Measurements from ENCODE around the gene DGKE. TPM values are rescaled to one million over a fixed set of nuclear protein-coding genes. Genes with fewer than 3 reads are reported as not detected.

DGKE gene
- total RNA-seq, 1 experiment from 2014 or later, result 19.1 TPM

- no peak for ATAC-seq
- in situ Hi-C loops (cut with HindIII; ENCODE audit: low pct_unique_long_range_greater_than_20kb, low sequenced_read_pairs) (no loop called here), intact Hi-C loops (cut with micrococcal nuclease; ENCODE audit: unreplicated experiment) (no loop called here)
- Histone ChIP-seq H3K27me3 (ENCODE audit: control insufficient read depth, insufficient read depth, low read length) (no peaks in the 10 kb centered on the region), H3K4me1 (ENCODE audit: control insufficient read depth, insufficient read depth, low read length) (no peaks in the 10 kb centered on the region), H3K4me3 (ENCODE audit: low read depth in 2 of 2, low read length in 2 of 2) (no peak overlapping the region), H3K9me3 (ENCODE audit: control insufficient read depth, insufficient read depth, low read depth, low read length) (no peaks in the 10 kb centered on the region), H3K36me3 (ENCODE audit: control insufficient read depth, insufficient read depth, low read length) (no peaks in the 10 kb centered on the region), H3K27ac (ENCODE audit: low read length) (no peak overlapping the region)
- no peak for DNase-seq (ENCODE audit: low read depth, low spot score)
- BruUV-seq (replicated peaks), result no TSS peak
- TF ChIP-seq REST (IDR thresholded peaks at IDR 0.05; ENCODE audit: insufficient read depth in 1 of 2, low read depth in 2 of 2, low read length in 1 of 2) (no peak), POLR2AphosphoS5 (IDR thresholded peaks at IDR 0.05; ENCODE audit: low read depth, low read length) (no peak), TCF7L2 (IDR thresholded peaks at IDR 0.05; ENCODE audit: low read depth, low read length) (no peak)
- TF ChIP-seq, protein P1, sequence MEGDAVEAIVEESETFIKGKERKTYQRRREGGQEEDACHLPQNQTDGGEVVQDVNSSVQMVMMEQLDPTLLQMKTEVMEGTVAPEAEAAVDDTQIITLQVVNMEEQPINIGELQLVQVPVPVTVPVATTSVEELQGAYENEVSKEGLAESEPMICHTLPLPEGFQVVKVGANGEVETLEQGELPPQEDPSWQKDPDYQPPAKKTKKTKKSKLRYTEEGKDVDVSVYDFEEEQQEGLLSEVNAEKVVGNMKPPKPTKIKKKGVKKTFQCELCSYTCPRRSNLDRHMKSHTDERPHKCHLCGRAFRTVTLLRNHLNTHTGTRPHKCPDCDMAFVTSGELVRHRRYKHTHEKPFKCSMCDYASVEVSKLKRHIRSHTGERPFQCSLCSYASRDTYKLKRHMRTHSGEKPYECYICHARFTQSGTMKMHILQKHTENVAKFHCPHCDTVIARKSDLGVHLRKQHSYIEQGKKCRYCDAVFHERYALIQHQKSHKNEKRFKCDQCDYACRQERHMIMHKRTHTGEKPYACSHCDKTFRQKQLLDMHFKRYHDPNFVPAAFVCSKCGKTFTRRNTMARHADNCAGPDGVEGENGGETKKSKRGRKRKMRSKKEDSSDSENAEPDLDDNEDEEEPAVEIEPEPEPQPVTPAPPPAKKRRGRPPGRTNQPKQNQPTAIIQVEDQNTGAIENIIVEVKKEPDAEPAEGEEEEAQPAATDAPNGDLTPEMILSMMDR (IDR thresholded peaks at IDR 0.05), result no peak
- ChIA-PET CTCF (no interaction called here), POLR2A (no interaction called here)
These were observed 23.6 kb upstream of the DGKE start for GRCh38 chr17:56810343-56810742.

GRCh38 chr17:56810891-56811775 is 22.8 kb upstream of the DGKE start:
- no peak overlapping the region for H3K27ac ChIP-seq (ENCODE audit: low read length)
- DNase-seq (ENCODE audit: low read depth, low spot score), result no peak
- H3K36me3 ChIP-seq (ENCODE audit: control insufficient read depth, insufficient read depth, low read length), result no peaks in the 10 kb centered on the region
- TF ChIP-seq, protein P1 (IDR thresholded peaks at IDR 0.05), result no peak
- no peak for TF ChIP-seq TCF7L2 (IDR thresholded peaks at IDR 0.05; ENCODE audit: low read depth, low read length)
- no peak for TF ChIP-seq POLR2AphosphoS5 (IDR thresholded peaks at IDR 0.05; ENCODE audit: low read depth, low read length)
- TF ChIP-seq REST (IDR thresholded peaks at IDR 0.05; ENCODE audit: insufficient read depth in 1 of 2, low read depth in 2 of 2, low read length in 1 of 2), result no peak
- no peak for TF ChIP-seq SIN3A (IDR thresholded peaks at IDR 0.05; ENCODE audit: borderline replicate concordance, insufficient read depth, low read depth, low read length)
- in situ Hi-C loops (cut with HindIII; ENCODE audit: low pct_unique_long_range_greater_than_20kb, low sequenced_read_pairs), result no loop called here
- no peaks in the 10 kb centered on the region for H3K4me1 ChIP-seq (ENCODE audit: control insufficient read depth, insufficient read depth, low read length)
- ChIA-PET POLR2A (no interaction called here), CTCF (interaction anchor here (0.7 kb wide), 1 partner anchor 320 kb away, joined by 3 read pairs; no protein-coding TSS in a partner anchor)
- H3K4me3 ChIP-seq (ENCODE audit: low read depth in 2 of 2, low read length in 2 of 2), result no peak overlapping the region
- no TSS peak for BruUV-seq (replicated peaks)
- no peaks in the 10 kb centered on the region for H3K27me3 ChIP-seq (ENCODE audit: control insufficient read depth, insufficient read depth, low read length)
- no peaks in the 10 kb centered on the region for H3K9me3 ChIP-seq (ENCODE audit: control insufficient read depth, insufficient read depth, low read depth, low read length)
- intact Hi-C loops (cut with micrococcal nuclease; ENCODE audit: unreplicated experiment), result no loop called here
- ATAC-seq, result no peak
